Hematopoietic multipotent progenitor cell treated with erythropoietin and hydrocortisone succinate and interleukin-3 and kit ligand, for 17 days (in vitro differentiated cells): ENCODE measurements around the gene BABAM2.

ENCODE experiments used
- DNase-seq: peaks from one replicate; pipeline ENCODE4 v3.0.0-alpha.2; 2015; ENCODE audit warnings: low spot score

BABAM2 gene

DNA sequence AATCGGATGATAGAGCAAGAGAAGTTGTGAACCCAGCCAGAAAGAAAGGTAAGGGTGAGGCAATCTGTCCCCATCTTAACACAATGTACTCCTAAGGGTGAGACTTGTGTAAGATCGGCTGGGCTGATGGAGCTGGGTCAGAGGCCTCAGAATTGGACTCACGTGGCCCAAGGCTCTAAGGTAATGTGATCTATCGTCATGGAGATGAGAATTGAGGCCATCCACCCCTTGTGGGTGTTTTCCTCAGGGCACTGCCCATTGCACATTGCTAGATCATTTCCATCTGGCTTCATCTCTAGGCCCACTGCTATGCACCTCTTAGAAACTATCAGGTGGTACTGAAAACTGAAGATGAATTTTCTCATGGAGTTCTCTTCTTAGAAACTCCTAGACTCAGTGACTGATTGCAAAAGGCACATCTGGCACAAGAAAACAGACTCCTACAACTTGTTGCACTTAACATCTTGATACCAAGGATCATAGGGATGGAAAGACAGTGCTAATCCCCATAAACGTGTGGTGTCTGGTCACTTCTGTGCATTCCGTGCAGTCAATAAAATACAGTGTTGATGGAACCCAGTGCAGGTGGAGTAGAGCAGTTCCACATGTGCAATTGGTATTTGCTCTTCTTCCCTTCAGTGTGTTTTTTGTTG, 273.2 kb downstream of the BABAM2 start:
- DNase-seq, result no peak

DNA sequence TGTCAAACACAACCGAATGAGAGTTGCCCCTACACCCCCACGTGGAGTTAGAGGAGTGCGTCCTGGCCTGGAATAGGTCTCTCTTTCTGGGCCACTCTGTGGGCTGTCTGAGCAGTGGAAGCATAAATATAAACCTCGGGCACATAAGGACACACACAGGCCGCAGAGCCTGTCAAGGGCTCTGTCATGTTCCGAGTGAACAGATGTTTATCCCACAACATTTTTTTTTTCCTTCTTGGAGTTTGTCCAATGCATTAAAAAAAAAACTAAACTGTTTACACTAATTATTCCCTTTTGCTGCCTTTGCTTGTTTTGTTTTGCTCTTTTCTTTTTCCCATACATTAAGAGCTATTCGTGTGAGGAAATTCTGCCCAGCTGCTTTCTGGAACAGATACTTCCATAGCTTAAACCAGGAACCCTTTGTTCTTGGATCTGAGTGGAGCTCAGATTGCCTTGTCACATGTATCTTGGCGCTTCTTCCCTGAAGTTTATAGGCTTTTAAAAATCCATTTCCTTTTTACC, 273.8 kb downstream of the BABAM2 start:
- no peak for DNase-seq

DNA sequence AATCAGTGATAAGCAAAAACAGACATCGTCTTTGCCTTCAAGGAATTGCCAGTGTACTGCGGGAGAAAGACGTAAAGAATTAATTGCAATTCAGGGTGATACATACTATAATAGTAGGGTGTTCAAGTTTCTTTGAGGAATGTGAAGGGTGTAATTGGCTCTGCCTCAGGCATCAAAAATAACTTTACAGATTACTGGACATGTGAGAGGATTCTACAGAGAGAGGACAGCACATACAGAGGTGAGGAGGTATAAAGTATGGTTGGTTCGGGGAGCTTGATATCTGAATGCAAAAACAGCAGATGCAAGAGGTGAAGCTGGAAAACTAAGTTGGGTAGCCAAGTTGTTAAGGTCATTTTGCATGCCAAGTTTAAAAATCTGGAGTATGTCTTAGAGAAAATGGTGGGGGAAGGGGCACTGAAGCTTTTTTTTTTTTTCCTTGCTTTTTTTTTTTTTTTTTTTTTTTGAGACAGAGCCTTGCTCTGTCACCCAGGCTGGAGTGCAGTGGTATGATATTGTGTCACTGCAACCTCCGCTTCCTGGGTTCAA, 274.6 kb downstream of the BABAM2 start:
- no peak for DNase-seq

DNA sequence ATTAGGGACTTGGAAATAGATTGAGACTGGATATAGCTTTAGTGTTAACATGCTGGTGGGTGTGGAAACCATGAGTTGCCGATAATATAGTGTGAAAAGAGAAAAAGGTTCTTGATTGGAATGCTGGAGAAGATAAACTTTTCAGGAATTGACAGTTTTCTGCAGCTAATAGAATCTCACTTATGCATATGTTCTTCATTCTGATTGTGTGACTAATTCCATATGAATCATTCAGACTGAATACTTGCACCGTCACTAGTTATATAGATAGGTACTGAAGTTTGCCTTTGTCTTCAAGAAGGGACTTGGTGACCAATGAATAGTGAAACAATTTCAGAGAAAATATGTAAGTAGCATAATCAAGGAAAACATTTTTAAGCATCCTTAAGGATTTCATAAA, 276.4 kb downstream of the BABAM2 start:
- no peak for DNase-seq

DNA sequence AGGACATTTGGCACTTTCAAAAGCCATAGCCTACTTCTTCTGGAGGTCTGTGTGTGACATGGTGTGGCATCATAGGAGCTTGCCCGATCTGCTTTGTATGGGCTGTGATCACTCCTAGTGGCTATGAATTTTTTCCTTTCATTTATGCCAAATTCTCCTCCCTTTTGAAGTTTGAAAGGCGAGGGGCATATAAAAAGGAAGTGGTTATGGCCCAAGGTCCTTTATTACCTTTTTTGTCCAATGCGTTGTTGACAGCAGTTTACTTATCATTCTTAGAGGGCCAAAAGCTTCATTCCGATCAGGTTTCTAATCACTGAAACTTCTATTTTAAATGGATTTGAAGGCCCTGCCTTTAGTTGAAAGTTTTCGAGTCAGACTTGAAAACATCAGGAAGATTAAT, 277.8 kb downstream of the BABAM2 start:
- no peak for DNase-seq

DNA sequence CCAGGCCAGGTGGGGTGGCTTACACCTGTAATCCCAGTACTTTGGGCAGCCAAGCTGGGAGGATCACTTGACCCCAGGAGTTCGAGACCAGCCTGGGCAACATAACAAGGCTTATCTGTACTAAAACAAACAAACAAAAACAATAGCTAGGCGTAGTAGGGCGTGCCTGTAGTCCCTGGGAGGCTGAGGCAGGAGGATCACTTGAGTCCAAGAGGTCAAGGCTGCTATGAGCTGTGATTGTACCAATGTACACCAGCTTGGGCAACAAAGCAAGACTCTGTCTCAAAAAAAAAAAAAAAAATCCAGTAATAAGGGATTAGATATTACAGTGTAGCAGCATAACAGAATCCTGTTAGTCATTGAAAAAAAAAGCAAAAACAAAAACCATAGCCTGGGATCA, 279.0 kb downstream of the BABAM2 start:
- no peak for DNase-seq

DNA sequence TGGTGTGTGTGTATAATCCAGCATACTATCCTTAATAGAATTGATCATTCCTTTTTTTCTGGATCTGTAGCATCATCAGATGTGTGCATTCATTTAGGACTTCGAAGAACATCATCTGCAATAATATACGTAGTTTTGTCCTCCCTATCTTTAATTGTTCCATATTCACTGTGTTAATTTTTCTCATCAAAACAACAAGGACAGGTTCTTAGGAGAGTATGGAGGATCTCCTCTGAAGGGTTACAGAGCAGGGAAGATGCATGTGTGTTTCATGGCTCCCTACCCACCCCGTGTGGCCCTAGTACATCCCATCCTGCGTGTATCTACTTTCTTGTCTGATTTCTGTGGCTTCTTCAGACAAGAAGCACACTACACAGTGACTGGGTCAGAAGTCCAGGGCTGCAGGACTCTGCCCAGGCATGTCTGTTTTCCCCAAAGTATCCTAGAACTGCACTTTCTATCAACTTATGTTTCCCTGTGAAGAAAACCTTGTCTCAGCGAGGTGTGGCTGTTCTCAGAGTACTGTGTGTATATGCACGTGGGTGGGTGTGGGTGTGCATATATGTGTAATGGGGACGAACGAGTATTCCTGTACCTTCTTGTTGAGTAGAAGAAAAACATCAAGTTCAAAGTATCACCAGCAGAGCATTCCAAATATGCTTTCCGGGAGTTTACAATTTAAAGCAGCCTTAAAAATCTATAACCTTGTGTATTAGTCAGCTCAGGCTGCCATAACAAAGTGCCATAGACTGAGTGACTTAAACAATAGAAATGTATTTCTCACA, 281.8 kb downstream of the BABAM2 start:
- no peak for DNase-seq

DNA sequence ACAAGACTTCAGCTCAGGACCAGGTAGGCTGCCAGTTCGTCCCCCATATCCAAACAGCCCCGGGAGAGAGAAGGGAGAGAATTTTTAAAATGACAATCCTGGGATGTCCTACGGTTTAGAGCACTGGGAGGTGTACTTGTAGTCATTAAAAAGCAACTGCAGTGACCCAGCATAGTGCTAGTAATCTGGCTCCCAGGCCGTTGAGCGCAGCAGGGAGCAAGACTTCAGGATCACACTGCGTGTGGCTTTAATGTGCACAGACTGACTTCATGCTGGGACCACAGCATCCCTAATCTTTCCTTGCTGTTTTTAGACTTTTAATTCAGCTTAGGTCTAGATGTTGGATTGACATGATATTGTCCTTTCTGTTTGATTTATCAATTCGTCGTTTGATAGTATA, 282.8 kb downstream of the BABAM2 start:
- DNase-seq, result no peak

DNA sequence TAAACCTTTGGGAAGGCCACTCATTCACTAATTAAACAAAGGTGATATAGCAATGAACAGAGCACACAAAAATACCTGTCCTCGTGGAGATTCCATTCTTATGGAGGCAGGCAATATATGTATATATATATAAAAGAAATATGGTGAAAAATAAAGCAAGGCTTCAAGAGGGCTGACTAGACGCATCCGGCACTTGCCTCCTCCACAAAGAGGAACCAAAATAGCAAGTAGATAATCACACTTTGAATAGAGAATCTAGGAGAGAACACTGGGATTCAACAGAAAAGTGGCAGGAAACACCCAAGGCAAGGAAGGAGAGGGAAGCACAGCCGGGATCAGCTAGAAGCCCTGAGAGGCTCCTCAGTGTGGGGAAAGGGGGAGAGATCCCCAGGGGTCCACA, 283.7 kb downstream of the BABAM2 start:
- DNase-seq, result no peak

DNA sequence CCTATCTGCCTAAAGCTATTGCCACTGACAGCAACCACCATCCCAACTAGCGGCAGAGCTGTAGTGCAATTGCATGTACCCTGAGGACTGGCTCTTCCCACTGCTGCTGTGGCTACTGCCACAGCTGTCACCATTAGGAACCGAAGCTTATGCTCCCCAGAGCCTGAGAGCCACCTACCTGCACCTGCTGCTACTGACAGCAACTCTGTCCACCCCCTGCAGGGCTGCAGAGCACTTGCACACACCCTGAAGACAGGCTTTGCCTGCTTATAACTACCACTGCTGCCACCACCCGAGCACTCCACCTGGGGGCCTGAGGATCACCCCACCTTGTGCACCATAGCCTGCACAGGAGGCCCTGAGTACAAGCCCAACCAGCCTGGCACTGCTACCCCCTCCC, 284.5 kb downstream of the BABAM2 start:
- no peak for DNase-seq

DNA sequence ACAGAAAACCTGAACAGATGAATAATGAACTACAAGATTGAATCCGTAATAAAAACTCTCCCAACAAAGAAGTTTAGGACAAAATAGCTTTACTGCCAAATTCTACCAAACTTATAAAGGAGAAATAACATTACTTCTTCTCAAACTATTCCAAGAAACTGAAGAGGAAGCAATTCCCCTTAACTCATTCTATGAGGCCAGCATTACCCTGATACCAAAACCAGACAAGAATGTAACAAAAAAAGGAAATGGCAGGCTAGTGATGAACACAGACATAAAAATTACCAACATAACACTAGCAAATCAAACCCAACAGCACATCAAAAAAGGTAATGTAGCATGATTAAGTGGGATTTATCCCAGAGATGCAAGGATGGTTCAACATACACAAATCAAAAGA, 288.4 kb downstream of the BABAM2 start:
- no peak for DNase-seq

DNA sequence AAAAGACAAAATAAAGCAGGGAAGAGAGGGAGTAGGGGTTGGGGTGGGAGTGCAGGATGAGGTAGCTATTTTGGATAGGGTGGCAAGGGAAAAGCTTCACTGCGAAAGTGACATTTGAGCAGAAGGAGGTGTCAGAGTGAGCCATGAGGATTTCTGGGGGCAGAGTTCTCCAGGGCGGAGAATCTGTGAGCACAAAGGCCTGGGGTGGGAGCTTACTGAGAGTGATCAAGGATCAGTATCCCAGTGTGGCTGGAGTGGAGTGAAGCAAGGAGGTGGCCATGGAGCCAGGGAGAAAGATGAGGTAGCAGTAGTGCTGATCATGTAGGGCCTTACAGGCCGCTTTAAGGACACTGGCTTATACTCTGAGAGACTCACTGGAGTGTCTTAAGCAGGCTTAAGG, 291.3 kb downstream of the BABAM2 start:
- DNase-seq, result no peak

DNA sequence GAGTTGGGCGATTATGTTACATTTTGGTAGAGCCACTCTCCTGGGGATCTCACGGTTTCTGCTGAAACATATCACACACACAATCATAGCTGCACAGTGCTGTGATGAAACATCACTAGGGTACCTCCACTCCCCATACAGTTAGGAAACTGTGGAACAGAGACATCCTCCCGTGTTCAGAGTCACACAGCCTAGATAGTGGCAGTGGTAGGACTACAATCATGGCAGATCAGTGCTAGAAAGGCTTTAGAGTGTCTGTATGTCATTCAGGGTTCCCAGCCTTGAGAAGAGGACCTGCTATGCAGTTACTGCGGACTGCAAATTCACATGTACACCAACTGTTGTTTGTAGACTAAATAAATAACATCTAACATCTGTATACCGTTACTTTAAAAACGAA, 291.8 kb downstream of the BABAM2 start:
- DNase-seq, result no peak

DNA sequence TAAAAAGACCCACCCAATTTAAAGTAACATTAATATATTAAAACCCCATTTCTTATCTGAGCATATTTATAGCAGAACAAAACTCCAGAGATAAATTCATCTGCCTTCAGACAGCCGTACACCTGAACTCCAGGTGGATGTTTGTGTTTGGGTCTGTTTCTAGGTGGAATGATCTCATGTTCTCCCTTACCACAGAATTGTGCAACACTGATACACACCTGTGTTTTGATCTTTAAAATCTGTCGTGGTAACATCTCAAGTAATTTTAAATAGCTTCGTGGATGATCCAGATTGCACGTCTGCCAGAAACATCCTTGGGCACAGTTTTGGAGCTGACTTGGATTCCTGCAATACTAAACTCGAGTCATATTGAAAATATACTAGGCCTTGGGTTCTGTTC, 294.6 kb downstream of the BABAM2 start:
- DNase-seq, result no peak

DNA sequence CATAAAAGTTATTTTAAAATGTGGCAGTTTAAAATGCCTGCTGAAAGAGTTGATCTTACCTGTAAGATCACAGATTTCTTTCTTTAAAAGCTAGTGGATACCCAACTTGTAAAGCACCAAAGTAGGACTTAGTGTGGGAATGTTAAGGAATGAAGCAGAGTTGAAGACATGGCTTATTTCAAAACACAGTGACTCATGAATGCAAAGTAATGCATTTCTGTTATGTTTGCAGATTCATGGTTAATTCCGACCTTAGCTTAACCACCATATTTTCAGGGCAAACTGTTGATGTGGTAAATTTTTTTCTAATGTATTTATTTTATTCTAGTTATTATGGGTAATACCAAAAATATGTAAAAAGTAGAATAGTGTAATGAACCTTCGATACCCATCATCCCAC, 295.4 kb downstream of the BABAM2 start:
- DNase-seq, result no peak

DNA sequence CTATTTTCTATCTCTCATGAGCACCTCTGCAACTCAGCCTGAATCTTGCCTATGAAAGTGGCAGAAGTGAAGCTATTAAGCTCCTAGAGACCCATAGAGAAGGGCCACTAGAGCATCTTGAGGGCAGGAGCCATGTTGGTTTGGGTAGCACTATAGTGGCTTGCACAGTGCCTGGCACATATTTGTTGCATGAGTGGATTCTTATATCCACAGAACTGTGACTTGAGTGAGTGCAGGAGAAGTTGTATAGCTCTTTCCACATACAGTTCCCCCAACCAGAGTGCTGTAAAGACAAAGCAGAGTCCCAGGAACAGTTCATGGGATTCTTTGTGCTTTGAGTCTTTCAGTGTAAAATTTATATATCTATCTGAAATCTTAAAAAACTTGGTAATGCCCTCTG, 296.7 kb downstream of the BABAM2 start:
- no peak for DNase-seq

DNA sequence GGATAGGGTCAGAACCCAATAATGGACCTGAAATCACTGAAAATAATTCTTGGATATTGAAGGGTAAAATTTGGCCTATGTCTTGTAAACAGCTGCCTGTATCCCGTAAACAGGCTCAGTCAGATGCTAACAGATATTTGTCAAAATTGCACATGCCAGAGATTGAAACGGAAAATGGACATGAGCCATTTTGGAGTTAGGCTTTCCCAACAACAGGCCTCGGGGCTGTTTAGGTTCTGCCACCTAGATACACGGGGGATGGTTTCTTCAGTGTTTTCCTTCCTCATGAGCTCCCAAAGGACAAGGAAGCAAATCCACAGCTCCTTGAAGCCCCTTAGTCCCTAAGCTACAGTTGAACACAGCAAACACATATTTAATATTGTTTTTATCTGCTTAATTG, 297.9 kb downstream of the BABAM2 start:
- no peak for DNase-seq

DNA sequence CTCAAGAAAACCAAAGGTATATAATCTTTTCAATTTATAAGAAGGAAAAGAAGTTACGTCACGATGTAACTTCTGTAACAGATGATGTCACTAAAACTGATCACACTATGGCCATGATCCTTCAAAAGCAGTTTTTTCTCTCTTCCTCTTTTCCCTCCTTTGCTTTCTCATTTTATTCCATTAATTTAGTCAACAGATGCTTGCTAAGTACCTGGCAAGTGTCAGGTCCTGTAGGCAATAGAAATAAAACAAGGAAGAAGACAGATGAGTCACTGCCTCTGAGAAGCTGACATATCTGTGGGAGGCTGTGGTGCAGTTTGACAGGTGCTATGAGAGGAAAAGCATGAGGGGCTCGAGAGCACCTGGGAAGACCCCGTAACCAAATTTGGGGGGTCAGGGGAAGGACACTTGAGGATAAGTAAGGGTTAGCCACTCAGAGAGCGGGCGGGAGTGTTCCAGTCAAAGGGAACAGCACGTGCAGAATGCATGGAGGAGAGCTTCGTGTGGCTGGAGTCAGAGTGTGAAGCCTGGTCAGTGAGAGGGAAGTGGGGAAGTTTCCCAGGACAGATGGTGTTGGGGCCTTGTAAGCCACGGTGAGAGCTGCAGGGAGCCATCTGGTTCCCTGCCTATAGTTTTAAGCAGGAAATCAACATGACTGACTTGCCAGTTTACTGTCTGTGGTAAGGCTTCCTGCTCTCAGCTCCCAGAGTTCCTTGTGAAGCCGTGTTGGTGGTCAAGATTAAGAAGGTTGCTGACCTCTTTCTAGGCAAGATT, 303.3 kb downstream of the BABAM2 start:
- no peak for DNase-seq

DNA sequence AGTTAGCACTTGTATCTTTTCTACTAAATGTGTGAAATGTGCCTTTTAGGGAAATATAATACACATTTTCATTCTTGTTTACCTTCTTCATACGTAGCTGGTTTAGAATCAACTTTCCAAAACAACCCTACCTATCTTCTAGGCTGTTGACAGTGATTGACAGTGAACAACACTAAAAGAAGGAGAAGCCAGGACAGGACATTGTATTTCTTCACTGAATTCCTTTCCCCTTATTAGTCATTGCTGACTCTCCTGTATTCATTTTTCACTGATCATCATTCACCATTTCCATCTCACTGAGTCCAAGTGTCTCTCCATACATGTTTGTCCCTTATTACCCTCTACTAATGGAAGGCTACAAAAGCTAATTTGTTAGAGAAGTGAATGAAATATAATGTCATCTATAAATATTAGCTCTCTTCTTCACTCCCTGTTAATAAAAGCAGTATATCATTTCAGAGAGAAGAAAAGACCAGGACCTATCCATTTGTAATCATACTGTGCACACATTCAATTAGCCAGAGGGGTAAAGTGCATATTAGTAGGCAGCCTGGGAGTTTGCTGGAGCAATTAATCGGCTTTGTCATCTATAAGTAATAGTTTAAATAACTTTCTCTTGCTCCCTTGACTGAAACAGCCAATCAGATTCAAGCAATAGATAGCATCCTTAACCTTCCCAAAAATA, 309.6 kb downstream of the BABAM2 start:
- no peak for DNase-seq

DNA sequence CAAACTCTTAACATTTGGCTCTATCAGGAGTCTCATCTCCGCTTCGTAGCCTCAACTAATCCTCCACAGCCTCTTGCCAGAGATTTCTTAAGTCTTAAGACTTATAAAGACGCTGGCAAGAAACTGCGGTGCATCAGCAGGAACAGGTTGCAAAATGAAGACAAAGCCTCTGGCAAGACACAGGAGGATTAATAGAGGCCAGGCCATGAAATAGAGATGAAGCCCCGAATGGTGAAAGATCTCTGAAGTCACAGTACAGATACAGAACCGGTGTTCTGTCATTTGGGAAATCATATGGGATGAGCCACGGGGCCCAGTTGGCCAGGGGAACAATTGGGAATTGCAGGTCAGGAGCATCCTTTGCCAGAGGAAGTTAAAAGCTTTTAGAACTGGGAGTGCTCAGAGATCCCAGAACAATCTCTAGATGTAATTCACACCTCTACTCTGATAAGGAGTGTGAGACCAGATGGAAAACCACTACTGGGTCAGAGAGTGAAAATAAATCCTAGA, 311.2 kb downstream of the BABAM2 start:
- no peak for DNase-seq

DNA sequence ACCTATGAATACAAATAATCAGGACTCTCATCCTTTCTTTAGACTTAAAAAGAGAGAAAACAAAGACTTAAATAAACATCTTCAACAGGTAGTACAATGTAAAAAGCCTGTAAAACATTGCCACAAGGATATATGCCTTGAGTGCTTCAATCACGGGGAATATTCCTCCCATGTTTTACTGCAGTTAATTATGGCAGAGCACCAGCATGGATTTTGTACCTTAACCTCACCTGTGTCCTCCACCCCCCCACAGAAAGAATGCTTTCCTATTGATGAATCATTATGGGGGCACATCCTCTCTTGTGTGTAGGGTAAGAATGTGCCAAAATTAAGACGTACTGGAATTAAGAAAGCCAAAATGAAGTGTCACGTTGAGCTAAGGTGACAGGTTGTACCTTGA, 312.2 kb downstream of the BABAM2 start:
- DNase-seq, result no peak

DNA sequence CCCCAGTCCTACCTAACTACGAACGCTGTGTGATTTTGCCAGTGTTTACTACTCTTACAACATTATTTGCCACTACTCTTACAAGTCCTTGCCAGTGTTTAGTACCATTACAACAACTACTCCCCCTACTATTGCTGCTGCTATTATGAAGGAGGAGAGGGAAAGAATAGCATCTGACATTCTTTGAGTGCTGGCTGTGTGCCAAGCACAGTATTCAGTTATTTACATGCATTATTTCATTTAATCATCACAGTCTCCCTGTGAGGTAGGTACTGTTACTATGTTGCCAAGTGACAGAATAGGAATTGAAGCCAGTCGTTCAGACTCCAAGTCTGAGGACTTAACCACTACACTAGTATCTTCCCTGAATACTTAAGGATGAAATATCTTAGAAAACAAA, 316.2 kb downstream of the BABAM2 start:
- DNase-seq, result no peak
